GM23338 (cell line): ENCODE results near the gene OR10H2.

Experiments
- CTCF ChIP-seq, 2 experiments: fragments of 200-600 bp in 1 of 2; sonication (generic) in 1 of 2; conservative IDR thresholded peaks; 2 replicates each; pipeline versions ENCODE4 v1.5.1 to v1.6.1; 2016 to 2017; ENCODE audit warnings: antibody characterized with exemption in 2 of 2, low read depth in 2 of 2, mild to moderate bottlenecking in 2 of 2, moderate library complexity in 1 of 2
- ETS1 ChIP-seq: IDR thresholded peaks from 2 replicates; pipeline ENCODE4 v1.6.1; 2016; ENCODE audit warnings: antibody characterized with exemption
- EZH2 ChIP-seq: fragments of 200-600 bp; sonication (generic); IDR thresholded peaks from one replicate; pipeline ENCODE4 v1.8.0; 2017; ENCODE audit warnings: antibody characterized with exemption, mild to moderate bottlenecking, low read depth; ENCODE audit not compliant: unreplicated experiment

GRCh38 chr19:15722956-15723355 lies 4.9 kb upstream of the OR10H2 start:
- no peak for TF ChIP-seq ETS1
- TF ChIP-seq EZH2: no peak
- no peak for TF ChIP-seq CTCF (conservative IDR thresholded peaks at IDR 0.05; ENCODE audit: low read depth in 2 of 2)
